Measurements from ENCODE around the gene PAIP2. TPM values are rescaled to one million over a fixed set of nuclear protein-coding genes. Genes with fewer than 3 reads are reported as not detected.

The PAIP2 gene
- total RNA-seq, 4 donors from 2014 or later = 73.6 to 111 (median 97.0) TPM

DNA sequence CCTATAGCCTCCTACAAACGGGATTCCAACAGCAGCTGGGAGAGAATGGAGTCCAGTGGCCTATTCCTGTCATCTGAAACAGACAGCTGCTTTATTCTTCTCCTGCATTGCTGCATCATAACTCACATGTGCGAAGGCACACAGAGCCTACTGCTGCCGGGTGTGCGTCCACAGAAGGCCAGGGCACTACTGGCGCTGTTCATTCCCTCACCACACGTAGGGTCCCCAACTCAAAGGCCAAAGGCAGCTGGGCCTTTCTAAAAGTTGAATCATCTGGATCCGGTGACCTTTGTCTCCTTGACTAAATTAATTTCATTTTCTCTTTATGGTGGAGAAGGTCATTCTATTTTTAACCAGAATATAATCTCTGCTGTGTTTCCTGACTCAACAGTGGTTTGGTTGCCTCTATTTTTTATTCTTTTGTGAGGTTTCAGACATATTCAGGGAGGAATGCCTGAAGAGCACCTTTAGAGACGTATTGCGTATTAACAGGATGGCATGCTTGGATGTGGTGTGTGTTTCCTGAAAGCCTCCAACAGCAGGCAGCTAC, 73.0 kb downstream of the PAIP2 start:
- DNase-seq (ENCODE audit: extremely low spot score) = no peak
- Histone ChIP-seq H3K27me3 (no peaks in the 10 kb centered on the region), H3K4me3 (no peak overlapping the region), H3K27ac (replicated peaks in 1 of 4) (peak overlapping the region; percentile 72 to 84 (median 80)), H3K4me1 (peaks cover 61 to 73% (median 67%) of the 10 kb centered on the region in 4 donors), H3K9me3 (no peaks in the 10 kb centered on the region), H3K36me3 (peaks cover 0 to 29% (median 15%) of the 10 kb centered on the region in 4 donors)
- 35% methylated on average over 8 of the region's 9 CpGs for WGBS
- TF ChIP-seq EP300 (IDR thresholded peaks at IDR 0.05) (no peak), POLR2AphosphoS5 (IDR thresholded peaks at IDR 0.05) (peak in 1 of 2 donors; percentile 35)
- intact Hi-C loops (cut with DNase I) = no loop called here

DNA sequence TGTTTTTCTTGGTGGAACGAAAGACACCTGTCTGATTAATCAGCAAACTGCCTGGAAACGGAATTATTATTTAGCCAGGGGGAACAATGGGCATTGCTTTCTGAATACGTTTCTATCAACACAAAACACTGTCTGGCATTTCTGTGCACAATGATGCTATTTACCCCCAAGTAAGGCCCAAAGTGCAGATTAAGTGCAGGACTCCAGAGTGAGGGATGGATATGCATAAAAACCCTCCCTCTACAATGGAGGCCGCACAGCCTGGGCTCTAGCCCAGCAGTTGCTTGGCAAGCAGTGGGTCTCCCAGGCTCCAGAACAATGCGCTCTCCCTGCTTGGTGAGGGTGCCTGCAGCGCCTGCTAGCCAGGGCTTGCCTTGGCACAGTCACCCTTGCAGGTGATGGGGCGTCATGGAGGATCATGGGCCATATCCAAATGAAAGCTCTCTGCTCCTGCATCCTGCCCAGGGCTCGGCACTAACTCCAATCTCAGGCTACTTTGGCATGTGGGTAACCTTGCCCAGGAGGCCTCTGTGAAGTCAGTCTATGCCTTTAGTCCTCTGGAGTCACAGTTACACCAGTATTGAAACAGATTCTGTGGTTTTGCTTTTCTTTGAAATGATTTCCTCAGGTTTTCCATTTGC, 73.7 kb downstream of the PAIP2 start:
- H3K27me3 ChIP-seq = no peaks in the 10 kb centered on the region
- no peak for DNase-seq (ENCODE audit: extremely low spot score)
- WGBS = 29% methylated on average over 3 of the region's 8 CpGs
- no peaks in the 10 kb centered on the region for H3K9me3 ChIP-seq
- intact Hi-C loops (cut with DNase I) = no loop called here
- no peak overlapping the region for H3K4me3 ChIP-seq
- H3K27ac ChIP-seq (replicated peaks in 1 of 4) = peak overlapping the region; percentile 72 to 84 (median 80)
- TF ChIP-seq POLR2A (IDR thresholded peaks at IDR 0.05; ENCODE audit: low read depth) = no peak
- peak in 1 of 2 donors; percentile 32 for TF ChIP-seq POLR2AphosphoS5 (IDR thresholded peaks at IDR 0.05)
- no peak for TF ChIP-seq EP300 (IDR thresholded peaks at IDR 0.05)
- TF ChIP-seq, protein P1, sequence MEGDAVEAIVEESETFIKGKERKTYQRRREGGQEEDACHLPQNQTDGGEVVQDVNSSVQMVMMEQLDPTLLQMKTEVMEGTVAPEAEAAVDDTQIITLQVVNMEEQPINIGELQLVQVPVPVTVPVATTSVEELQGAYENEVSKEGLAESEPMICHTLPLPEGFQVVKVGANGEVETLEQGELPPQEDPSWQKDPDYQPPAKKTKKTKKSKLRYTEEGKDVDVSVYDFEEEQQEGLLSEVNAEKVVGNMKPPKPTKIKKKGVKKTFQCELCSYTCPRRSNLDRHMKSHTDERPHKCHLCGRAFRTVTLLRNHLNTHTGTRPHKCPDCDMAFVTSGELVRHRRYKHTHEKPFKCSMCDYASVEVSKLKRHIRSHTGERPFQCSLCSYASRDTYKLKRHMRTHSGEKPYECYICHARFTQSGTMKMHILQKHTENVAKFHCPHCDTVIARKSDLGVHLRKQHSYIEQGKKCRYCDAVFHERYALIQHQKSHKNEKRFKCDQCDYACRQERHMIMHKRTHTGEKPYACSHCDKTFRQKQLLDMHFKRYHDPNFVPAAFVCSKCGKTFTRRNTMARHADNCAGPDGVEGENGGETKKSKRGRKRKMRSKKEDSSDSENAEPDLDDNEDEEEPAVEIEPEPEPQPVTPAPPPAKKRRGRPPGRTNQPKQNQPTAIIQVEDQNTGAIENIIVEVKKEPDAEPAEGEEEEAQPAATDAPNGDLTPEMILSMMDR (IDR thresholded peaks at IDR 0.05) = no peak
- peaks cover 0 to 35% (median 22%) of the 10 kb centered on the region in 4 donors for H3K36me3 ChIP-seq
- peaks cover 68 to 78% (median 71%) of the 10 kb centered on the region in 4 donors for H3K4me1 ChIP-seq

DNA sequence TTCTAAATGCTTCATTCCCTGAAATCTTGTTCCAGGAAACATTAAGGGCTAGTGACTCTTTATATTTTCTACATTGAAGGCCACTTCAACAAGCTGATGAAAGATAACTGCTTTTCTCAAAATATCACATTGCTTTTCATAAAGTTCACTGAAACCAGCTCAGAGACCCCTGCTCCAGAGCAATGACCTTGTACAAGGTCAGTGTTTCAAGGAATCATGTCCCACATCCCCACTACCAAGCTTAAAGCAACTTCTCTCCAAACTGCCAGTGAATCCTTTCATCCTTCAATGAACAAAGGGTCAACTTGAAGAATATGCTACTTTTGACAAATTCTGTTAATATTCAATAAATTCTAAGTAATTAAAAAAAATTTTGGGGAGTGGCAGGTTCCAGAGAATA, 74.2 kb downstream of the PAIP2 start:
- no peaks in the 10 kb centered on the region for H3K9me3 ChIP-seq
- DNase-seq (ENCODE audit: extremely low spot score) = no peak
- H3K4me3 ChIP-seq = no peak overlapping the region
- no peaks in the 10 kb centered on the region for H3K27me3 ChIP-seq
- TF ChIP-seq, protein P1 (IDR thresholded peaks at IDR 0.05) = no peak
- TF ChIP-seq POLR2A (IDR thresholded peaks at IDR 0.05; ENCODE audit: low read depth) (no peak), POLR2AphosphoS5 (IDR thresholded peaks at IDR 0.05) (no peak), EP300 (IDR thresholded peaks at IDR 0.05) (no peak)
- H3K4me1 ChIP-seq = peaks cover 63 to 74% (median 71%) of the 10 kb centered on the region in 4 donors
- intact Hi-C loops (cut with DNase I) = no loop called here
- peaks cover 0 to 35% (median 24%) of the 10 kb centered on the region in 4 donors for H3K36me3 ChIP-seq
- peak overlapping the region; percentile 72 to 84 (median 80) for H3K27ac ChIP-seq (replicated peaks in 1 of 4)

DNA sequence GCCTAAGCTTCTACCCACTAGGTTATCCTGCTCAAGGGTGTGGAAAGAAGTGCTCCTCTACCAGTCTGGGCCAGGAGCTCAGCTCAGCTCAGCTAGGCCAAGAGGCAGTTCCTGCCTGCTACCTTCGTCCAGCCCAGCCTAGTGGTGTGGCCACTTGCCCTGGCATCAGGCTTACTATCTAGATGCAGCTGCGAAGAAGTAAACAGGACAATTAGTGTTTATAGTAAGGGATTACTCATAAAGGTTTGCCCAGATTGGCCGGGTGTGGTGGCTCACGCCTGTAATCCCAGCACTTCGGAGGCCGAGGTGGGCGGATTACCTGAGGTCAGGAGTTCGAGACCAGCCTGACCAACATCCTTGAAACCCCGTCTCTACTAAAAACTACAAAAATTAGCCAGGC, 75.0 kb downstream of the PAIP2 start:
- TF ChIP-seq, protein P1 (IDR thresholded peaks at IDR 0.05) = no peak
- TF ChIP-seq POLR2A (IDR thresholded peaks at IDR 0.05; ENCODE audit: low read depth) = no peak
- TF ChIP-seq EP300 (IDR thresholded peaks at IDR 0.05) = no peak
- no peak for TF ChIP-seq POLR2AphosphoS5 (IDR thresholded peaks at IDR 0.05)
- peaks cover 63 to 70% (median 69%) of the 10 kb centered on the region in 4 donors for H3K4me1 ChIP-seq
- peaks cover 0 to 42% (median 30%) of the 10 kb centered on the region in 4 donors for H3K36me3 ChIP-seq
- no peak for DNase-seq (ENCODE audit: extremely low spot score)
- no peak overlapping the region for H3K4me3 ChIP-seq
- peak overlapping the region; percentile 72 to 84 (median 80) for H3K27ac ChIP-seq (replicated peaks in 1 of 4)
- 68% methylated on average over 9 of the region's 9 CpGs for WGBS
- H3K9me3 ChIP-seq = no peaks in the 10 kb centered on the region
- intact Hi-C loops (cut with DNase I) = no loop called here
- H3K27me3 ChIP-seq = no peaks in the 10 kb centered on the region

DNA sequence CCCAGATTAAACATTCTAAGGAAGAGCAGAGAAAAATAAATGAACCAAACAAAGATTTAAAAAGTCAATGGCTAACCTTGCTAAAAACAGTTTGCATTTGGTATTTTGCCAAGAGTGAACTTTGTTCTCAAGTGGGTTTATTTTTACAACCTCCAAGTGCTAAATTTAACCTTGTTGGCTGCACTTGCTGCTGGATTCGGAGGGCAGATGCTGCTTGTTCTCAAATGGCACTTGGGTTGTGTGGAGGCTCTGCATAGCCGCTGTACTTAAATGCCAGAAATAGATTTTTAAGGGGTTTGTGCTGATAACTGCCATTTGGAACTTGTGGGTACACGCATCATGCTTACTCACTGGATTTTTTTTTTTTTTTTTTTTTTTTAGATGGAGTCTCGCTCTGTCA, 75.6 kb downstream of the PAIP2 start:
- DNase-seq (ENCODE audit: extremely low spot score) = no peak
- H3K27ac ChIP-seq (replicated peaks in 1 of 4) = peak overlapping the region; percentile 72 to 84 (median 80)

More for the DNA sequence above, 75.6 kb downstream of the PAIP2 start:
- Histone ChIP-seq H3K36me3 (peaks cover 0 to 39% (median 31%) of the 10 kb centered on the region in 4 donors), H3K4me3 (no peak overlapping the region), H3K9me3 (no peaks in the 10 kb centered on the region), H3K4me1 (peaks cover 63 to 70% (median 69%) of the 10 kb centered on the region in 4 donors), H3K27me3 (no peaks in the 10 kb centered on the region)
- TF ChIP-seq EP300 (IDR thresholded peaks at IDR 0.05) (no peak), POLR2AphosphoS5 (IDR thresholded peaks at IDR 0.05) (peak; percentile 60 to 78)
- intact Hi-C loops (cut with DNase I) = no loop called here
- WGBS = 27% methylated on average over 4 of the region's 4 CpGs

All from esophagus muscularis mucosa (tissue), 4 donors.